ENCODE results near the gene DXO. TPM values are rescaled to one million over a fixed set of nuclear protein-coding genes. Genes with fewer than 3 reads are reported as not detected.
A peak's percentile ranks its signal among the peaks of the same experiment; 100 is the strongest.

The DXO gene
- total RNA-seq, 4 donors from 2014 or later: 21.3 to 36.4 (median 33.9) TPM

DNA sequence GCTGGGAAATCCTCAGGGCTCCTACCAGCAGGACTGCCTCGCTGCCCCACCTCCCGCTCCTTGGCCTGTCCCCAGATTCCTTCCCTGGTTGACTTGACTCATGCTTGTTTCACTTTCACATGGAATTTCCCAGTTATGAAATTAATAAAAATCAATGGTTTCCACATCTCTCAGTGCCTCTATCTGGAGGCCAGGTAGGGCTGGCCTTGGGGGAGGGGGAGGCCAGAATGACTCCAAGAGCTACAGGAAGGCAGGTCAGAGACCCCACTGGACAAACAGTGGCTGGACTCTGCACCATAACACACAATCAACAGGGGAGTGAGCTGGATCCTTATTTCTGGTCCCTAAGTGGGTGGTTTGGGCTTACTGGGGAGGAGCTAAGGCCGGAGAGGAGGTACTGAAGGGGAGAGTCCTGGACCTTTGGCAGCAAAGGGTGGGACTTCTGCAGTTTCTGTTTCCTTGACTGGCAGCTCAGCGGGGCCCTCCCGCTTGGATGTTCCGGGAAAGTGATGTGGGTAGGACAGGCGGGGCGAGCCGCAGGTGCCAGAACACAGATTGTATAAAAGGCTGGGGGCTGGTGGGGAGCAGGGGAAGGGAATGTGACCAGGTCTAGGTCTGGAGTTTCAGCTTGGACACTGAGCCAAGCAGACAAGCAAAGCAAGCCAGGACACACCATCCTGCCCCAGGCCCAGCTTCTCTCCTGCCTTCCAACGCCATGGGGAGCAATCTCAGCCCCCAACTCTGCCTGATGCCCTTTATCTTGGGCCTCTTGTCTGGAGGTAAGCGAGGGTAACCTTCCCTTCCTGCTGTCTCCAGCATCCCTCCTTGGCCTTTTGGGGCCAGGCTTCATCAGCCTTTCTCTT is 26.2 kb downstream of the DXO start, which contains the start of gene CFB:
Gene CFB, plus strand, starts transcription at position 589 of the 863 bp plus-strand sequence. Its CDS starts 127 bp downstream, at position 716.
- intact Hi-C loops (cut with DNase I): no loop called here
- H3K4me3 ChIP-seq (replicated peaks in 1 of 3): peak within 1 kb of the TSS in 1 of 3 donors; percentile 12
- 33 to 50% methylated on average over 11 of the region's 11 CpGs for WGBS, 2 donors

DNA sequence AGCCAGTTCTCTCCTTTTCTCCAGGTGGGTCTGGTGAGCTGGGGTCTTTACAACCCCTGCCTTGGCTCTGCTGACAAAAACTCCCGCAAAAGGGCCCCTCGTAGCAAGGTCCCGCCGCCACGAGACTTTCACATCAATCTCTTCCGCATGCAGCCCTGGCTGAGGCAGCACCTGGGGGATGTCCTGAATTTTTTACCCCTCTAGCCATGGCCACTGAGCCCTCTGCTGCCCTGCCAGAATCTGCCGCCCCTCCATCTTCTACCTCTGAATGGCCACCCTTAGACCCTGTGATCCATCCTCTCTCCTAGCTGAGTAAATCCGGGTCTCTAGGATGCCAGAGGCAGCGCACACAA is 26.8 kb downstream of the DXO start:
- H3K4me3 ChIP-seq (replicated peaks in 1 of 3): no peak overlapping the region
- H3K36me3 ChIP-seq: no peaks in the 10 kb centered on the region
- intact Hi-C loops (cut with DNase I): no loop called here
- TF ChIP-seq, protein P1, sequence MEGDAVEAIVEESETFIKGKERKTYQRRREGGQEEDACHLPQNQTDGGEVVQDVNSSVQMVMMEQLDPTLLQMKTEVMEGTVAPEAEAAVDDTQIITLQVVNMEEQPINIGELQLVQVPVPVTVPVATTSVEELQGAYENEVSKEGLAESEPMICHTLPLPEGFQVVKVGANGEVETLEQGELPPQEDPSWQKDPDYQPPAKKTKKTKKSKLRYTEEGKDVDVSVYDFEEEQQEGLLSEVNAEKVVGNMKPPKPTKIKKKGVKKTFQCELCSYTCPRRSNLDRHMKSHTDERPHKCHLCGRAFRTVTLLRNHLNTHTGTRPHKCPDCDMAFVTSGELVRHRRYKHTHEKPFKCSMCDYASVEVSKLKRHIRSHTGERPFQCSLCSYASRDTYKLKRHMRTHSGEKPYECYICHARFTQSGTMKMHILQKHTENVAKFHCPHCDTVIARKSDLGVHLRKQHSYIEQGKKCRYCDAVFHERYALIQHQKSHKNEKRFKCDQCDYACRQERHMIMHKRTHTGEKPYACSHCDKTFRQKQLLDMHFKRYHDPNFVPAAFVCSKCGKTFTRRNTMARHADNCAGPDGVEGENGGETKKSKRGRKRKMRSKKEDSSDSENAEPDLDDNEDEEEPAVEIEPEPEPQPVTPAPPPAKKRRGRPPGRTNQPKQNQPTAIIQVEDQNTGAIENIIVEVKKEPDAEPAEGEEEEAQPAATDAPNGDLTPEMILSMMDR (IDR thresholded peaks at IDR 0.05): no peak
- TF ChIP-seq POLR2A (IDR thresholded peaks at IDR 0.05): no peak
- H3K4me1 ChIP-seq: peaks cover 0 to 19% of the 10 kb centered on the region in 2 donors
- H3K27ac ChIP-seq: peak overlapping the region; percentile 74 to 87 (median 75)
- no peaks in the 10 kb centered on the region for H3K9me3 ChIP-seq
- no peak for DNase-seq
- WGBS, 2 donors: 81 to 88% methylated on average over 9 of the region's 9 CpGs
- no peaks in the 10 kb centered on the region for H3K27me3 ChIP-seq

More for the DNA sequence above, 26.2 kb downstream of the DXO start, which contains the start of gene CFB:
- Histone ChIP-seq H3K36me3 (no peaks in the 10 kb centered on the region), H3K9me3 (no peaks in the 10 kb centered on the region), H3K27me3 (no peaks in the 10 kb centered on the region), H3K27ac (peak within 1 kb of the TSS; percentile 74 to 87 (median 75)), H3K4me1 (peaks cover 0 to 19% of the 10 kb centered on the region in 2 donors)
- DNase-seq: peak; percentile 70 to 81
- peak in 1 of 2 donors; percentile 14 for TF ChIP-seq POLR2A (IDR thresholded peaks at IDR 0.05)
- TF ChIP-seq, protein P1 (IDR thresholded peaks at IDR 0.05): no peak

DNA sequence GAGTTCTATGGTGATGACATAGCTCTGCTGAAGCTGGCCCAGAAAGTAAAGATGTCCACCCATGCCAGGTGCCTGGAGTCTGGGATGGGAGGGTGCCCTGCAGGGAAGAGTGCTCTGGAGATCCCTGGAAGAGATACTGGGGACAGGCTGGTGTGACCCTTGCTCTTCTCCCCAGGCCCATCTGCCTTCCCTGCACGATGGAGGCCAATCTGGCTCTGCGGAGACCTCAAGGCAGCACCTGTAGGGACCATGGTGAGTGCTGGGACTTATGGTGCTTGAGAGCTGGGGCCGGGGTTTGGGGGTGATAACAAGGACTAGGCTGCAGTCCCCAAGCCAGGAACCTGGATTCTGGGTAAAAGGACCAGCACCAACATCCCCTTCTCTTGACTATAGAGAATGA is 28.2 kb downstream of the DXO start:
- WGBS, 2 donors: 75 to 82% methylated on average over 3 of the region's 3 CpGs
- no peak for DNase-seq

DNA sequence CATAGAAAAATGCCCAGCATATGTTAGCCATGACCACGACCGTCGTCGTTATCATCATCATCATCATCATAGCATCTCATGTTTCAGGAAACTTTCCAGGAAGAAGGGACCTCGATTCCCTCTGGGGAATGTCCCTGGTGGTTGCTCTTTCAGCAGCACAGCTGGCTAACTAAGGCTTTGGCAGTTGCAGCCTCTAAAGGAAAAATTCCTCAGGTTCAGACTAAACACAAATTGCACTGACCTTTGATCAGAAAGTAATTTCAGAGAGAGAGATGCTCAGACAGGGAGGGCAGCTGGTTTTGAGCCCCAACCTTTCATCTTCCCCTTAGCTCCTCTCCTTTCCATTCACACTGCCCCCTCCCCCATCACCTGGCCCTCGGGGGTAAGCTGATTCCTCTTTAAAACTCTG is 31.7 kb downstream of the DXO start:
- no peak overlapping the region for H3K4me3 ChIP-seq (replicated peaks in 1 of 3)
- intact Hi-C loops (cut with DNase I): no loop called here
- no peaks in the 10 kb centered on the region for H3K36me3 ChIP-seq
- no peaks in the 10 kb centered on the region for H3K27me3 ChIP-seq
- WGBS, 2 donors: 28 to 32% methylated on average over 6 of the region's 6 CpGs
- DNase-seq: no peak
- no peak for TF ChIP-seq POLR2A (IDR thresholded peaks at IDR 0.05)
- TF ChIP-seq, protein P1 (IDR thresholded peaks at IDR 0.05): no peak
- H3K9me3 ChIP-seq: no peaks in the 10 kb centered on the region
- no peak overlapping the region for H3K27ac ChIP-seq
- peaks cover 0 to 7% of the 10 kb centered on the region in 2 donors for H3K4me1 ChIP-seq

More for the DNA sequence above, 28.2 kb downstream of the DXO start:
- H3K27ac ChIP-seq: no peak overlapping the region
- H3K36me3 ChIP-seq: no peaks in the 10 kb centered on the region
- peaks cover 0 to 19% of the 10 kb centered on the region in 2 donors for H3K4me1 ChIP-seq
- no peak overlapping the region for H3K4me3 ChIP-seq (replicated peaks in 1 of 3)
- intact Hi-C loops (cut with DNase I): no loop called here
- no peaks in the 10 kb centered on the region for H3K9me3 ChIP-seq
- TF ChIP-seq POLR2A (IDR thresholded peaks at IDR 0.05): no peak
- TF ChIP-seq, protein P1 (IDR thresholded peaks at IDR 0.05): no peak
- no peaks in the 10 kb centered on the region for H3K27me3 ChIP-seq

DNA sequence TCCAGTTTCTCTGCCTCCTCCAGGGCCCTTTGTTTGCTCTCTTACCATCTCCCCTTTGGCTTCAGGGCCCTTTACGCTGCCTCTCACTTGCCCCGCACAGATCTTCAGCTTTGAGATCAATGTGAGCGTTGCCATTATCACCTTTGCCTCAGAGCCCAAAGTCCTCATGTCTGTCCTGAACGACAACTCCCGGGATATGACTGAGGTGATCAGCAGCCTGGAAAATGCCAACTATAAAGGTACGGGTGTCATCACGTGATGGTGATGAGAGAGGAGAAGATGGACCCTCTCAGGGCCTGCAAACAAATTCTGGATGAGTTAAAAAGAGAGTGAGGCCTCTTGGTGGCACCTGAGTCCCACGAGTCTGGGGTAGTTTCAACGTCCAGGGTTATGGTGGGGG is 36.1 kb downstream of the DXO start:
- TF ChIP-seq, protein P1 (IDR thresholded peaks at IDR 0.05): no peak
- no peak for TF ChIP-seq POLR2A (IDR thresholded peaks at IDR 0.05)
- H3K4me1 ChIP-seq: no peaks in the 10 kb centered on the region
- intact Hi-C loops (cut with DNase I): no loop called here
- H3K36me3 ChIP-seq: no peaks in the 10 kb centered on the region
- no peak overlapping the region for H3K4me3 ChIP-seq (replicated peaks in 1 of 3)
- H3K27ac ChIP-seq: no peak overlapping the region
- H3K27me3 ChIP-seq: no peaks in the 10 kb centered on the region
- no peak for DNase-seq
- WGBS, 2 donors: 80 to 88% methylated on average over 9 of the region's 9 CpGs
- H3K9me3 ChIP-seq: no peaks in the 10 kb centered on the region

Measured in thyroid gland (tissue), 4 donors.